Amniotic epithelial cell (primary cell): ENCODE data around the gene TMEM115.

Source experiments
- DNase-seq: peaks from one replicate; pipeline ENCODE4 v3.0.0-alpha.2; 2010; ENCODE audit warnings: low read depth

Gene TMEM115

DNA sequence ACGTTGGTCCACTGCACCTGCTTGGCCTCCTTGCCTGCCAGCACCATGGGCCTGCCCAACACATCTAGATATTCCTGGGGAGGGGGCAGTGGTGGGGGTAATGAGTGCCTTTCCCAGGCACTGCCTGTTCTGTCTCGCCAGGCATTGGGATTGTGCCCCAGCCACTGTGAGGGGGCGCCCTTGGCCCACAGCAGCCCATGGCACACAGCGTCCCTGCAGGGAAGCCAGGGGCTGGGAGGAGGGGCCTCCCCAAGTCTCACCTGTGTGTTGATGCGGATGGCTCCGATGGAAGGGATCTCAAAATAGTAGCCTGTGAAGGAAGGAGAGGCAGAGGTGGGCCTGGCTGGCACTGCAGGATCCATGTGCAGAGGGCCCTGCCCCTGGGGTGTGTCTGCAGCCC lies 18.7 kb upstream of the TMEM115 start:
- no peak for DNase-seq

DNA sequence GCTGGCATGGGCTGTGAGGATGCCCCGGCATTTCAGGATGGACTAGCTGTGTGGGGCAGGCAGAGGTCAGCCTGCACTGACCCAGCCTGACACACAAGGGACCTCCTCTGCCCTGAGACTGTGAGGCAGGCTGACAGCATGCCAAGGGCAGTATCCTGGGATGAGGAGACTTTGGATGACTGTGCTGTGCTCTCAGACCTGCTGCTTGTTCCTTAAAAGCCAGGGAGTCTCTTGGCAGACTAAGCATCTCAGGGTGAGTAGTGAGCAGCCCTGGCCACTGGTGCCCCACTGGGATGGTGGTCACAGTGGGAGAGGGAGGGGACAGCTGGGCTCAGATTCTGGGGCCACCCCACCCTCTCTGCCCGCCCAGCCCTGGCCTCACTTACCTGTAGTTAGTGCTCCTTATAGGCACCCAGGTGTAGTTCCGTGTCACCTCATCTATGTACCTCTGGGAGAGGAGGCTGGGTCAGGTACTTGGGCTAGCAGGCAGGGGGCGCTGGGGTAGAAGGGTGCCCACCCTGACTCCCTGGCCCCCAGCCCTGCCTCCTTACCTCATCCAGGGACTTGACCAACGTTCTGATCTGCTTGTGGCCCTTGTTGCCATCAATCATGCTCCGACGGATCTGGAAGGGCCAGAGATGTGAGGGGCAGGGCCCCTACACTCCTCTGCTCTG lies 16.1 kb upstream of the TMEM115 start:
- DNase-seq, result no peak

DNA sequence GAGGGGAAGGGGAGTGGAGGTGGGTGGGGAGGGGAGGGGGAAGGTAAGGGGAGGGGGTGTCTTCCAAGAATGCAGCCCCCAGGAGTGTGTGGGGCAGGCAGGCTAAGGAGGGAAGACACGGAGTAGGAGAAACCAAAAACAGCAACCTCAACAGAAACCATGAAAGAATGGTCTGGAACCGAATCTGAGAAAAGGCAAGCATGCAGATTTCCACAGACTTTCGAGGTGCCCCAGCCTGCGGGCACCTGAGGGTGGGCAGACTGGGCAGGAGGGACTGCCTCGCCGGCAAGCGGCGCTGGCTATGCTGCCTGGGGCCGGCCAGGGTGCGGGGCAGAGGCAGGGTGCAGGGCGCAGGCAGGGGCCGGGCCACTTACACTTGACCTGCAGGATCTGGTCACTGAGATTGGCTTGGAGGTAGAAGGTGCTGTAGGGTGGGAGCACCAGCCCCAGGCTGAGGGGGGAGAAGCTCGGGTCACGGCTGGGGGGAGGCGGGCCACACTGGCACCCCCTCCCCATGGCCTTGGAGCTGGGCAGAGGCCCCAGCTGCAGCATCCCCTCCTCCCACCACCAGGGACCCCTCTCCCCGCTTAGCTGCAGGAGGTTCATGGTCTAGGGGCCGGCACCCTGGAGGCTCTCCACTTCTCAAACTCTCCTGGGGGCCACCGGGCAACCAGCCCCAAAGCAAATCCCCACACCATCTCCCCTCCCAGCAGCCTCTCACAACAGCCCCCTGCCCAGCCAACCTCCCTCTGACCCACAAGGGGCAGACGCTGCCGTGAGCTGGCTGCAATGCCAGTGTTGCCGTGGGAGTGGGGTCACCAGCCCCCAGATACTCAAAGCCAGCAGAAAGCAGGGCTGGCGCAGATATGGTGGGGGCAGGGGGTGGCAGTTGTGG lies 15.3 kb upstream of the TMEM115 start:
- no peak for DNase-seq

GRCh38 chr3:50373146-50374051 lies 14.1 kb upstream of the TMEM115 start:
- DNase-seq, result no peak

DNA sequence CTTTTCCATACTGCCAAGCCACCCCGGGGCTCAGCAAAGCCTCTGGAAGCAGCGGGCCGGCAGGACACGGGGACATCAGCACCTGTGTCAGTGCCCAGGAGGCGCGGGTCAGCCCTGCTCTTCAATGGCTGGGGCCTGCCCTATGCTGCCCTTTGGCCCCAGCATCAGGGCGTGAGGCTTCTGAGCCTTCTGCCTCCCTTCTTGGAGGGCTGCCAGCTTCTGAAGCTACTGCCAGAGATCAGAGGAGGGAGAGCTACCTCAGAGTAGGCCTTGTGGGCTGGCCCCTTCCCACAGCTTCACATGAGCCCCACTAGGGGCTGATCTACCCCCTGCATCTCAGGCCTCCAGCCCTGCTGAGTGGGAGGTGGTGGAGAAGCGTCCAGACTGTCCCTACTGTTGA lies 13.0 kb upstream of the TMEM115 start:
- no peak for DNase-seq

GRCh38 chr3:50371133-50371685 lies 11.9 kb upstream of the TMEM115 start:
- peak; percentile 30 for DNase-seq

DNA sequence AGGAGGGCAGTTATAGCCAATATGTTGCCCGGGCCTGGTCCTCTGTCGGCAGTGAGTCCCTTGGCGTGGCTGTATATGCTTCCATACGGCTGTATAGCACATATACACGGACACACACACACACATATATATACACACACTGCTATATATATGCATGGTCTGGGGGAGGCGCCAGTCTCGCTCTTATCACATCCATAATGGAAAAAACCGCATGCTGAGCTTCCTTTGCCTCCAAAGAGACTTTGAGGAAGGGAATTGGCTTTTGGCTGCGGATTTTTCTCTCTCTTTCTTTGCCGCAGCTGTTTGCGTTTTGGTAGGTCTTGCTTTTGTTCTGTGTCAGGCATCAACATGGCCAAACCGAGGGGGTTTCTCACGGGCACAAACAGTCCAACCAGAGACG lies 11.3 kb upstream of the TMEM115 start:
- peak; percentile 38 for DNase-seq

DNA sequence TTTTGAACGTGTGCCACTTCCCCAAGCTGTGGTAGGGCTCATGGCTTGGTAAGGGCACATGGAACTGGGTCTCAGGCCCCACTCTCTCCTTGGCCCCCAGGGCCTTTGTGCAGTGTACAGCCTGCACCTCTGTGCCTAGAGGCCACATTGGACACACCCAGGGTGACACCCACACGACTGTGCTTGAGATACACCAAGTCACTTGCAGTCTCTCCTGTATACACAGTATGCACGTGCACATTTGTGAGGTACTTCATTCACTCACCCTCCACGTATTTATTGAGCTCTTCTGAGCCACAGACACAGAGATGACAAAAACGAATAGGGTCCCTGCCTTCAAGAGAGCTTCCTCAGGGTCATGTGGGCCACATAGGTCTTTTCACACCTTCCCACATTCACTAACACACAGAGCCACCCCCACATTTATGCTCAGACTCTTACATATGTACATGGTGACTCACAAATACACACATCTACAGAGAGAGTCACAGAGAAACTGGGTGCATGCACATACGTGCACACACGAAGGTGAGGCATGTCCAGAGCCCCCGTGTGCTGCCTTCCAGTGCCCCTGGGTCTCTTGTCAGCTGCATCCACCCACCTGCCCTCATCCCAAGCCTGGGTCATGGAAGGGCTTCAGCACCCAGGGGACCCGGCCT lies 9.8 kb upstream of the TMEM115 start:
- no peak for DNase-seq

DNA sequence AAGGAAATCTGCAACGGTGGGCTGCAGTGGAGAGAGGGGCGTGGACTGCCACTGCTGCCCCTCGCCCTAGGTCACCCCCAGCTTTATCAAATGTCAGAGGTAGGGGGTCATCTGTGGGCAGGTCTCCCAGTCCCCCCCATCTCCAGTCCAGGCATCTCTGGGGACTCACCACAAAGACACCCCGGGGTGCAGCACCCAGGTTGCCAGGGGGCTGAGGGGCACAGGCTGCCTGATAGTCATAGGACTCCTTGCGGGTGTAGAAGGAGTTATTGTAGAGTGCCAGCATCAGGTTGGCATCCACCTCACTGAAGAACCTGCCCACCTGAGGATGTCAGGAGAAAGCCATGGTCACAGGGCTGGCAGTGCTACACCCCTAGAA lies 6.5 kb upstream of the TMEM115 start:
- DNase-seq, result no peak

DNA sequence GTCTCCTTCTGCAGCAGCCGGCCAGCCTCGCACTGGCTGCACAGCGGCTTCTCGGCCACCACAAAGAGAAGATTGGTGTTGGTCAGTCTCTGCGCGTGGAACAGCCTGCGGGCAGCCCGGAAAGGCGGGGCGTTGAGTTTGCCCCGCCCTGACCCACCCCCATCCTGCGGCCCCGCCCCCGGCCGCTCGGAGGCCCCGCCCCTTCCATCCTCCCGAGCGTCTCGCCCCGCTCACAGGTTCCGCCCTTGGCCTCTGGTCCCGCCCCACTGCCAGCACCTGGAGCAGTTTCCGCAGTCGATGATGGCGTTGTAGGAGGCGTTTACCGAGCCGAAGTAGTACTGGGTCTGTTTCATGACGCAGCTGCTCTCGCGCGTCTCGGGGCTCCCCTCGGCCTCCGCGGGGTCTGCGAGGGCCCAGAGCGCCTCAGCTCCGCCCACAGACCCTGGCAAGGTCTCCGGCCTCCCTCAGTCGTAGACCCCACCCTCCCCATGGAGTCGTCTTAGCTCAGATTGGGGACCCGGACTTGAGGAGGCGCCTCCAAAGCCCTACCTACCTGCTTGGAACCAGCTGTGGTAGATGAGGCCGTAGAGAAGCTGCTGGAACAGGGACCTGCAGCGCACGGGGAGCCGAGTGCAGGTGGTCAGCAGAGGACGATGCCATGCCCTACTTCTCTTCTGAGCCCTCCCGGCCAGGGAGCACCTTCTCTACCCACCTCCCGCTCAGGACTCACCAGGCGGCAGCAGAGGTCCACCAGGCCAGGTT lies 5.9 kb upstream of the TMEM115 start:
- peak; percentile 62 for DNase-seq

- peak; percentile 27 for DNase-seq
Observed at GRCh38 chr3:50364573-50365079, 5.3 kb upstream of the TMEM115 start.

GRCh38 chr3:50359760-50360110 lies 414 bp upstream of the TMEM115 start:
- no peak for DNase-seq

- no peak for DNase-seq
Observed at GRCh38 chr3:50358355-50358910, 888 bp downstream of the TMEM115 start.

DNA sequence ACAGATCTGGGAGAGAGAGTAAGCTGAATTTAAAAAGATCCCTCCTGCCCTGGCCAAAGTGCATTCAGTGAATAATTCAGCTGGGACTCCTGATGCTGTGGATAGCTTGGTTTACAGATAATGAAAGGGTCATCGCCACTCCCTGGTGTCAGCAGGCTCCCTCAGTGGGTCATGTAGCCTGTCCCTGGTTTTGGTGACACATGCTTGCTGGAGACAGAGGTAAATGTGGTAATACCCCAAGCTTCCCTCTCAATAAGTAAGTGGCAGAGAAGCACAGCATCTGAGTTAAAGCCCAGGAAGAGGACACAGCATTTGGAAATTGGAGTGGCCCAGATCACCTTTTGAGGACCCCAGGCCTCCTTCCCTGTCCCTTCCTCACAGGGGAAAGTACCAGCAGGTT lies 1.8 kb downstream of the TMEM115 start:
- no peak for DNase-seq

DNA sequence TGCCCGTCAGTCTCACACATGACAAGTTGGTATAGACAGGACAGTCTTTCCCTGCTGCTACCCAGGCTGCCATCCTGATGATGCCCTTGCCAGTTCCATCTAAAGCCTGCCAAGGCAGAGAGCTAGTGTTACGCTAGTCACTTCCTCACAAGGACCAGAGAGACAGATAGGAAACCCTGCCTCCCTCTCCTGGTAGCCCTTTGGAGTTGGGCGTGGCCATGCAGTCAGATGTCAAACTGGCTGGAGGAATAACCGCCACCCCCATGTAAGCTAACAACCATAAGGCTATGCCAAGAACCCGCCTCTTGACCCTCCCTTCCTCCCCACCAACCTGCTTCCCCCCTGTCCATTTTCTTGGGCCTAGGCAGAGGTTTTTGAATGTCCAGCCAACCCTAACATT lies 2.8 kb downstream of the TMEM115 start:
- no peak for DNase-seq

DNA sequence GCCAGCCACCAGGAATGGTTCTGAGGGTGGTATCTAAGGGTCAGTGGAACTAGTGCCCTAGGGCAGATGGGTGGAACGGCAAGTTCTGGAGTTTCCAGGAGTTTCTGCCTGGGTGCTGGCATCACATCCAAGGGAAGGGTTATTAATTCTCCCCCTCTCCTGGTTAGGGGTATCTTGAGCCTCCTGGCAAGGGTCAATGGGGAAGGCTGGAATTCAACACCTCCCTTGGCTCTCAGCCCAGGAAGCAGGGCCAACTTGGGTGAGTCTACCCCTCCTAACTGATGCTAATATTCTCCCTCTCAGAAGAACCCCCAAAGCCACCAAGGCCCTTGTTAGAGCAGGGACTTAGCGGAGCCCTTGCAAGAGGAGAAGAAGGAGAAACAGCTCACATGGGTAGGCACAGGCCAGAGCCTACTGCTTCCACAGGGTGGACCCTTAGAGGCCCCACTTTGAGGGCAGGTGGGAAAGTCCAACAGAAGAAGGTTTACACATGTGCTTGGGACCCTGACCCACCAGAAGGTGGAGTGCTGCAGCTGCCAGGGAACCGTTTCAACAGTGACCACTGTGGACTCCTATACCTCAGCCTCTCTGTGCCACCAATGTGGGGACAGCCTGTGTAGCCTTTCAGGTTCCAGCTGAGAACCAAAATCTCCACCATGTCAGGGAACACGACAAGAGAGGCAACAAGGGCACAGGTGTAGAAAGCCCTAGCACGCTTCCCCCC lies 3.3 kb downstream of the TMEM115 start:
- no peak for DNase-seq

- no peak for DNase-seq
Observed at GRCh38 chr3:50354850-50355249, 4.5 kb downstream of the TMEM115 start.

GRCh38 chr3:50354186-50354764 lies 5.0 kb downstream of the TMEM115 start:
- DNase-seq, result no peak

- DNase-seq, result no peak
Observed at GRCh38 chr3:50353245-50354004, 5.9 kb downstream of the TMEM115 start.
